HG03342 (cell line): ENCODE results near the gene TTC4.

Source experiments
- ATAC-seq: cut with Tn5 transposase; IDR thresholded peaks from one replicate; pipeline ENCODE4 v1.9.1; 2021; ENCODE audit warnings: mild to moderate bottlenecking, moderate library complexity; ENCODE audit not compliant: unreplicated experiment

Gene TTC4

GRCh38 chr1:54703471-54703870 lies 12.2 kb upstream of the TTC4 start:
- no peak for ATAC-seq

GRCh38 chr1:54705153-54705552 lies 10.5 kb upstream of the TTC4 start:
- no peak for ATAC-seq

- ATAC-seq = no peak
Measured at GRCh38 chr1:54706419-54706818, 9.2 kb upstream of the TTC4 start.

GRCh38 chr1:54708385-54708784 lies 7.3 kb upstream of the TTC4 start:
- ATAC-seq = no peak

GRCh38 chr1:54709547-54710292 lies 5.9 kb upstream of the TTC4 start:
- ATAC-seq = no peak

- no peak for ATAC-seq
Measured at GRCh38 chr1:54710434-54710833, 5.2 kb upstream of the TTC4 start.

- no peak for ATAC-seq
Measured at GRCh38 chr1:54710841-54711240, 4.8 kb upstream of the TTC4 start.

GRCh38 chr1:54711536-54711935 lies 4.1 kb upstream of the TTC4 start:
- no peak for ATAC-seq

GRCh38 chr1:54714881-54715492 lies 674 bp upstream of the TTC4 start:
- no peak for ATAC-seq

GRCh38 chr1:54716299-54717047 lies 812 bp downstream of the TTC4 start:
- no peak for ATAC-seq

GRCh38 chr1:54721719-54722118 lies 6.1 kb downstream of the TTC4 start:
- ATAC-seq = no peak

GRCh38 chr1:54723985-54724384 lies 8.3 kb downstream of the TTC4 start:
- ATAC-seq = no peak

- no peak for ATAC-seq
Measured at GRCh38 chr1:54724771-54725170, 9.1 kb downstream of the TTC4 start.

- no peak for ATAC-seq
Measured at GRCh38 chr1:54728027-54728426, 12.4 kb downstream of the TTC4 start.

GRCh38 chr1:54736685-54737084 lies 21.0 kb downstream of the TTC4 start:
- no peak for ATAC-seq

GRCh38 chr1:54738244-54738643 lies 22.6 kb downstream of the TTC4 start:
- ATAC-seq = no peak

GRCh38 chr1:54741531-54741930 lies 25.9 kb downstream of the TTC4 start:
- ATAC-seq = no peak

- no peak for ATAC-seq
Measured at GRCh38 chr1:54742282-54742681, 26.6 kb downstream of the TTC4 start.

- no peak for ATAC-seq
Measured at GRCh38 chr1:54743416-54744226, 28.0 kb downstream of the TTC4 start.

GRCh38 chr1:54744696-54745095 lies 29.0 kb downstream of the TTC4 start:
- no peak for ATAC-seq

- no peak for ATAC-seq
Measured at GRCh38 chr1:54745274-54745673, 29.6 kb downstream of the TTC4 start.
